RWPE2 (cell line): ENCODE data around the gene NEDD4L.
A peak's percentile ranks its signal among the peaks of the same experiment; 100 is the strongest.

Experiments
- ATAC-seq: fragments of 200-7000 bp; cut with Tn5 transposase; 3 replicates; pipeline ENCODE4 v1.9.1; 2021; ENCODE audit warnings: low read depth
- DNase-seq: peaks from one replicate; pipeline ENCODE4 v3.0.0-alpha.2; 2020; ENCODE audit warnings: low spot score
- H3K27ac ChIP-seq: fragments of 450-650 bp; 2 replicates; pipeline ENCODE4 v1.5.1; 2017; ENCODE audit warnings: mild to moderate bottlenecking; ENCODE audit not compliant: poor library complexity, severe bottlenecking
- H3K27me3 ChIP-seq: fragments of 250-450 bp; sonication (Bioruptor Pico); 2 replicates; pipeline ENCODE4 v1.5.1; 2021; ENCODE audit warnings: mild to moderate bottlenecking, moderate library complexity; ENCODE audit not compliant: insufficient read depth, poor library complexity, severe bottlenecking
- H3K36me3 ChIP-seq: fragments of 250-450 bp; sonication (Bioruptor Pico); 2 replicates; pipeline ENCODE4 v1.5.1; 2020; ENCODE audit warnings: low read depth, mild to moderate bottlenecking, moderate library complexity
- H3K4me1 ChIP-seq: fragments of 250-450 bp; sonication (Bioruptor Pico); 2 replicates; pipeline ENCODE4 v1.5.1; 2021; ENCODE audit warnings: mild to moderate bottlenecking, moderate library complexity; ENCODE audit not compliant: insufficient read depth, poor library complexity, severe bottlenecking
- H3K4me3 ChIP-seq: fragments of 250-450 bp; sonication (Bioruptor Pico); 2 replicates; pipeline ENCODE4 v1.5.1; 2021; ENCODE audit warnings: mild to moderate bottlenecking, moderate library complexity; ENCODE audit not compliant: severe bottlenecking
- H3K9me3 ChIP-seq: fragments of 250-450 bp; sonication (Bioruptor Pico); 2 replicates; pipeline ENCODE4 v1.5.1; 2021; ENCODE audit warnings: mild to moderate bottlenecking, moderate library complexity; ENCODE audit not compliant: severe bottlenecking
- CTCF ChIP-seq: fragments of 450-650 bp; IDR thresholded peaks from one replicate; pipeline ENCODE4 v1.5.1; 2017; ENCODE audit warnings: mild to moderate bottlenecking, moderate library complexity; ENCODE audit not compliant: poor library complexity, severe bottlenecking

Gene NEDD4L

DNA sequence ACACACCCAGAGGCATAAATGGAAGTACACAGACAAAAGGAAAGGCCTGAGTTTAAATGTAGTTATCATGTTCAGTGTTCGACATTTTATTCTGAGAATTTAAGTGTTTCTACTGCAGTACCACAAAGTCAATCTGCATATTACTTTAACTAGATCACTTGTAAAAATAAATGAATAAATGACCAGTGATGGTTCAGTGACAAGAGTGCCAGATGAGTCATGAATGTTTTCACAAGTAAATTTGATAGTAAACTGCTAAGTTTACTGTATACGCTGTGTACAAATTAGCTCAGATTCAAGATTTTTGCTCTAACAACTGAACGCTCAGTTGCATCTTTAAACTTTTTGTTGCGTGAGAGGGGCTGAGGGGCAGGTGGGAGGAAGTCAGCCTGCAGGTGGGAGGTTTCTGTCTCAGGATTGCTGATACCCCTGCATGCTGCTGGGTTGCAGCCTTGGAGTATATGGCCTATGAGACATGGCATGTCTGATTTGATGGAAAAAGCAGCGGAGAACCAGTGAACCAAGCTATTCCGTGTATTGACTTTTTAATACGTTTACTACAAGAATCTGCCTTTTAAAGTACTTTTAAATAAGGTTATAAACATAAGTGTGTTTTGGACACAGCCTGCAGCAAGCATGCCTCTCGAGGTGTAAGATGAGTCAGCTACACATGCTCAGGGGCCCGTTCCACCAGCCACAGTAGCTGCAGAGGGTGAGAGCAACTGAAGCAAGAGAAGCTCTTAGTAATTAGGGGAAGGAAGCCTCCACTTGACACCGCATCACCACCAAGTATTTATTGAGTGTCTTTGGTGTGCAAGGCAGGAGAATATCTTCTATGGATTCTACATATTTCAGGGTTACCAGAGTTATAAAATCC lies 245.1 kb downstream of the NEDD4L start:
- TF ChIP-seq CTCF, result no peak
- H3K9me3 ChIP-seq, result no peaks in the 10 kb centered on the region
- peaks cover 60% of the 10 kb centered on the region for H3K4me1 ChIP-seq
- DNase-seq, result no peak
- H3K27me3 ChIP-seq, result no peaks in the 10 kb centered on the region
- H3K4me3 ChIP-seq, result no peak overlapping the region
- peak overlapping the region; percentile 97 for H3K27ac ChIP-seq
- ATAC-seq, result peak; percentile 77
- no peaks in the 10 kb centered on the region for H3K36me3 ChIP-seq

DNA sequence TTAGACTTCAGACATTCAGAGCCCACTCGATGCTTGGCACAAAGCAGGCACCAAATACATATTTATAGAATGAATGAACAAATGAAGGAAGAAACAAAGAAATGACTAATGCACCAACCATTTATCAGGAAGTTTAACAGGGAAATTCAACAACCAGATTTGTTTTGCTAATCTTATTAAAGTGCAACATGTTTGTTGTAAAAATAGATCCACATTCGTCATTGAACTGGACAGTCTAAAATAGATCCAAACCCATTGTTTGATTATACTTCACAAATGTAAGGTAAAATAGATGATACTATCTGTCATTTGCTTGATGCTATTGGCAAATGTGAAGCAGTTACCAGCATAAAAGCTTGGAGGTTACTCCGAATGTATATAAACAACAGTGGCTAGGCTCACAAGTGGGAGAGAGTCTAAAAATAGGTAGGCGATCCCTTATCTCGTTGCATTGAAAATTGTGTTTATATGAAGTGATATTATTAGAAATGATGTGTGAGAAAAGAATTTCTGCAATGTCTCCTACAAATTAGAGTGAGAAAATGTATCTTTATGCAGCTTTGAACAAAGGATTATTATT lies 246.2 kb downstream of the NEDD4L start:
- TF ChIP-seq CTCF, result no peak
- peak overlapping the region; percentile 97 for H3K27ac ChIP-seq
- no peaks in the 10 kb centered on the region for H3K27me3 ChIP-seq
- ATAC-seq (no peak), DNase-seq (no peak)
- H3K4me3 ChIP-seq, result no peak overlapping the region
- no peaks in the 10 kb centered on the region for H3K9me3 ChIP-seq
- peaks cover 50% of the 10 kb centered on the region for H3K4me1 ChIP-seq
- H3K36me3 ChIP-seq, result no peaks in the 10 kb centered on the region

DNA sequence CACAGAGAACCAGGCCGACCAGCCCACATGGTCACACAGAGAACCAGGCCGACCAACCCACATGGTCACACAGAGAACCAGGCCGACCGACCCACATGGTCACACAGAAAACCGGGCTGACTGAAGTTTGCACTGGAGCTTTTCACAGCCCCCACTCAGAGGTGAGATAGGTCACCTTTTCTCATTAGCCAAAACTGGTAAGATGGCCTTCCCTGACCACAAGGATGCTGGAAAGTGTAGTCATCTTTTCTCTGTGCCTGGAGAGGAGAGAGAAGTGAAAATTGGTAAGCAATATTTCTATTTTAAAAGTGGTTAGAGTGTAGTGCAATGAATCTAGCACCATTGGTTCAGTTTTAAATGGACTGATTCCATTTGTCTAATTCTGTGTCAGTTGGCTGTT lies 247.1 kb downstream of the NEDD4L start:
- DNase-seq (no peak), ATAC-seq (no peak)
- Histone ChIP-seq H3K4me3 (no peak overlapping the region), H3K36me3 (no peaks in the 10 kb centered on the region), H3K27me3 (no peaks in the 10 kb centered on the region), H3K9me3 (no peaks in the 10 kb centered on the region), H3K4me1 (peaks cover 40% of the 10 kb centered on the region), H3K27ac (no peak overlapping the region)
- TF ChIP-seq CTCF, result no peak

DNA sequence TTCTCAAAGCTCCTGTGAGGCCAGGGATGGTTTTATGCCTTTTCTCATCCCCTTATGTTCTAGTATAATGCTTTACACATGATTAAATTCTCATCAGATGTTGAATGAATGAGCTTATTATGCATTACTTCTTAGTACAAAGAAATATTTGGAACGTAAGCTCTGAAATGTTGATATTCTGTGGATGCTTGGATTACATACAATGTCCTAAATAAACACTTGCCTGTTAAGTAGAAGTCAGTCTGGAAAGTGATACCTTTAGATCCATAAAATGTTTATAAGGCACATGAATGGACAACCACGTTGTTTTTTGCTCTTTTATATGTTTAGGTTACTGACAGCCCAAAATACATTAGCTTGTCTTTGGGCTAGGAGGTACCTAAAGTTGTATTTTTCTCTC lies 248.6 kb downstream of the NEDD4L start:
- ATAC-seq (no peak), DNase-seq (no peak)
- peaks cover 27% of the 10 kb centered on the region for H3K4me1 ChIP-seq
- no peaks in the 10 kb centered on the region for H3K9me3 ChIP-seq
- no peak overlapping the region for H3K4me3 ChIP-seq
- no peaks in the 10 kb centered on the region for H3K27me3 ChIP-seq
- no peak for TF ChIP-seq CTCF
- no peaks in the 10 kb centered on the region for H3K36me3 ChIP-seq
- no peak overlapping the region for H3K27ac ChIP-seq

GRCh38 chr18:58297198-58297597 lies 253.2 kb downstream of the NEDD4L start:
- H3K27ac ChIP-seq, result no peak overlapping the region
- no peak for TF ChIP-seq CTCF
- H3K27me3 ChIP-seq, result no peaks in the 10 kb centered on the region
- H3K36me3 ChIP-seq, result peaks cover 7% of the 10 kb centered on the region; the same call in 1 of the 2 replicates
- peak; percentile 68 for ATAC-seq
- peaks cover 8% of the 10 kb centered on the region for H3K4me1 ChIP-seq
- no peak overlapping the region for H3K4me3 ChIP-seq
- no peaks in the 10 kb centered on the region for H3K9me3 ChIP-seq
- no peak for DNase-seq
